DMS114 treated with DMSO at 0.1 percent for 48 hours (cell line): Measurements from ENCODE around the gene TPM2.

ENCODE experiments used
- DNase-seq: peaks from one replicate; lab custom pipeline; 2025; ENCODE audit not compliant: unreplicated experiment; lab: John Stamatoyannopoulos, UW

Gene TPM2

GRCh38 chr9:35635730-35636129 is 54.0 kb downstream of the TPM2 start:
- DNase-seq, result no peak
